Right lobe of liver (tissue), 6 donors: ENCODE measurements around the gene DUSP14. TPM values are rescaled to one million over a fixed set of nuclear protein-coding genes. Genes with fewer than 3 reads are reported as not detected.

Experiments used
- ATAC-seq, 4 donors: fragments of 200-7000 bp; cut with Tn5 transposase; one replicate each; pipeline ENCODE4 v1.9.1; 2020; ENCODE audit warnings: mild to moderate bottlenecking in 4 of 4, moderate library complexity in 4 of 4
- DNase-seq, 3 donors: peaks; one replicate each; pipeline ENCODE4 v3.0.0-alpha.2; 2020
- H3K27ac ChIP-seq, 3 donors: fragments of 200-600 bp; one replicate each; pipeline ENCODE4 v1.8.0; 2022
- H3K27me3 ChIP-seq, 2 donors: fragments of 200-600 bp; one replicate each; pipeline ENCODE4 v1.8.0; 2022
- H3K36me3 ChIP-seq, 4 donors: fragments of 200-600 bp; sonication (generic) in 1 of 4; one replicate each; pipeline versions ENCODE4 v1.5.1 to v1.8.0; 2017 to 2022; ENCODE audit warnings: control low read depth in 1 of 4
- H3K4me1 ChIP-seq, 4 donors: fragments of 200-600 bp; sonication (generic) in 1 of 4; one replicate each; pipeline versions ENCODE4 v1.5.1 to v1.8.0; 2017 to 2022; ENCODE audit warnings: control low read depth in 1 of 4
- H3K4me3 ChIP-seq, 3 donors: fragments of 200-600 bp; one replicate each; pipeline ENCODE4 v1.8.0; 2022
- H3K9me3 ChIP-seq, 4 donors: fragments of 200-600 bp; sonication (generic) in 1 of 4; one replicate each; pipeline versions ENCODE4 v1.5.1 to v1.8.0; 2017 to 2022; ENCODE audit warnings: control low read depth in 1 of 4
- CTCF ChIP-seq, 4 donors: fragments of 200-600 bp in 3 of 4; fragments of 450-650 bp in 1 of 4; IDR thresholded peaks; one replicate each; pipeline versions ENCODE4 v1.5.1 to v1.8.0; 2016 to 2022; ENCODE audit warnings: antibody characterized with exemption in 4 of 4, mild to moderate bottlenecking in 2 of 4
- POLR2A ChIP-seq: fragments of 450-650 bp; IDR thresholded peaks from one replicate; pipeline ENCODE4 v1.6.1; 2017; ENCODE audit warnings: antibody characterized with exemption, mild to moderate bottlenecking
- WGBS: methylation state at CpG from one replicate; pipeline ENCODE4 v1.1.6; 2018; ENCODE audit warnings: low coverage, low lambda C conversion rate; ENCODE audit not compliant: insufficient coverage; ENCODE audit errors: missing lambda C conversion rate; 5-methylcytosine and 5-hydroxymethylcytosine counted together
- intact Hi-C, 2 donors: fragments of 100-400 bp; cut with DNase I; formaldehyde crosslinking; loops; one replicate each; pipeline versions ENCODE4 v1.11.2 to v1.14.1; 2022
- total RNA-seq, 6 experiments: library from RNA; depleted of rRNA in 2 of 6; stranded (reverse); fragments of >200 nt in 2 of 6; fragmentation: NEBNext Ultra II Directional in 3 of 6; extraction: Animal tissue kit (Norgen Biotek cat#: 25700) in 3 of 6; gene quantifications; one replicate each; pipeline versions ENCODE4 v1.1.0 to v1.2.4, GENCODE V29; 2016 to 2023
- donor health status: DM: no; HTN: yes; CAD: no.
- donor health status: DM: no; HTN: no; CAD: no.
- donor health status: DM: no; HTN: no; CAD: no.
- donor health status: DM: no; HTN: yes; CAD: no.
- donor health status: DM: no; HTN: yes; CAD: no.

DUSP14 gene
- total RNA-seq, 6 experiments from 2014 or later, result 10.6 to 21.2 (median 13.2) TPM

GRCh38 chr17:37462492-37462891, 27.2 kb upstream of the DUSP14 start:
- TF ChIP-seq POLR2A (no peak), CTCF (IDR thresholded peaks at IDR 0.05) (no peak)
- intact Hi-C loops, result no loop called here
- Histone ChIP-seq H3K9me3 (no peaks in the 10 kb centered on the region), H3K4me3 (no peak overlapping the region), H3K27me3 (no peaks in the 10 kb centered on the region), H3K36me3 (peaks cover 0 to 15% (median 4%) of the 10 kb centered on the region in 4 donors), H3K4me1 (no peaks in the 10 kb centered on the region), H3K27ac (no peak overlapping the region)
- no peak for DNase-seq
- 90% methylated on average over 5 of the region's 5 CpGs for WGBS
- no peak for ATAC-seq

GRCh38 chr17:37463039-37463438, 26.7 kb upstream of the DUSP14 start:
- Histone ChIP-seq H3K27me3 (no peaks in the 10 kb centered on the region), H3K27ac (no peak overlapping the region), H3K9me3 (no peaks in the 10 kb centered on the region), H3K4me3 (no peak overlapping the region), H3K36me3 (peaks cover 0 to 15% (median 4%) of the 10 kb centered on the region in 4 donors), H3K4me1 (no peaks in the 10 kb centered on the region)
- WGBS, result 100% methylated on average over 3 of the region's 3 CpGs
- no peak for TF ChIP-seq CTCF (IDR thresholded peaks at IDR 0.05)
- ATAC-seq, result no peak
- intact Hi-C loops, result no loop called here
- DNase-seq, result no peak

- no peak overlapping the region for H3K4me3 ChIP-seq
- H3K36me3 ChIP-seq, result peaks cover 0 to 18% (median 6%) of the 10 kb centered on the region in 4 donors
- no peaks in the 10 kb centered on the region for H3K9me3 ChIP-seq
- no peak for TF ChIP-seq POLR2A
- TF ChIP-seq CTCF (IDR thresholded peaks at IDR 0.05), result no peak
- peak; percentile 28 to 68 (median 48) for ATAC-seq
- no peaks in the 10 kb centered on the region for H3K27me3 ChIP-seq
- WGBS, result 84% methylated on average over 4 of the region's 7 CpGs
- no peak for DNase-seq
- intact Hi-C loops, result no loop called here
- no peaks in the 10 kb centered on the region for H3K4me1 ChIP-seq
- H3K27ac ChIP-seq, result no peak overlapping the region
These were observed 24.5 kb upstream of the DUSP14 start for GRCh38 chr17:37465069-37465616.

GRCh38 chr17:37466471-37466870, 23.2 kb upstream of the DUSP14 start:
- Histone ChIP-seq H3K27me3 (no peaks in the 10 kb centered on the region), H3K9me3 (no peaks in the 10 kb centered on the region), H3K36me3 (peaks cover 0 to 30% (median 10%) of the 10 kb centered on the region in 4 donors), H3K27ac (no peak overlapping the region), H3K4me3 (no peak overlapping the region), H3K4me1 (no peaks in the 10 kb centered on the region)
- DNase-seq (no peak), ATAC-seq (no peak)
- TF ChIP-seq CTCF (IDR thresholded peaks at IDR 0.05) (no peak), POLR2A (no peak)
- 88% methylated on average over 1 of the region's 1 CpG for WGBS
- intact Hi-C loops, result no loop called here

GRCh38 chr17:37470181-37470580, 19.5 kb upstream of the DUSP14 start:
- DNase-seq (no peak), ATAC-seq (no peak)
- TF ChIP-seq POLR2A (no peak), CTCF (IDR thresholded peaks at IDR 0.05) (no peak)
- Histone ChIP-seq H3K9me3 (no peaks in the 10 kb centered on the region), H3K27ac (no peak overlapping the region), H3K27me3 (no peaks in the 10 kb centered on the region), H3K4me1 (no peaks in the 10 kb centered on the region), H3K36me3 (peaks cover 0 to 56% (median 17%) of the 10 kb centered on the region in 4 donors), H3K4me3 (no peak overlapping the region)
- 87% methylated on average over 7 of the region's 7 CpGs for WGBS
- intact Hi-C loops, result no loop called here
